Spinal cord (tissue), 10 donors: Measurements from ENCODE around the gene HDAC8. TPM values are rescaled to one million over a fixed set of nuclear protein-coding genes. Genes with fewer than 3 reads are reported as not detected.
A peak's percentile ranks its signal among the peaks of the same experiment; 100 is the strongest.
"Not testable (repeated sequence)": the region's sequence is repeated elsewhere in the genome, so short reads cannot be mapped to it uniquely, and the experiment has no call there.

Experiments
- DNase-seq, 6 donors: peaks; one replicate each; pipeline versions ENCODE4 v3.0.0 to v3.0.0-alpha.2; 2013 to 2015; ENCODE audit warnings: low spot score in 6 of 6, low read depth in 4 of 6
- H3K27ac ChIP-seq: one replicate; pipeline ENCODE4 v1.5.1; 2013; ENCODE audit warnings: low read depth, low read length, control low read depth
- H3K27me3 ChIP-seq: one replicate; pipeline ENCODE4 v1.6.1; 2013; ENCODE audit warnings: low read length; ENCODE audit not compliant: control insufficient read depth, insufficient read depth
- H3K36me3 ChIP-seq: one replicate; pipeline ENCODE4 v1.6.1; 2013; ENCODE audit warnings: low read length; ENCODE audit not compliant: control insufficient read depth, insufficient read depth
- H3K4me1 ChIP-seq: one replicate; pipeline ENCODE4 v1.6.1; 2013; ENCODE audit warnings: low read length; ENCODE audit not compliant: control insufficient read depth, insufficient read depth
- H3K4me3 ChIP-seq: one replicate; pipeline ENCODE4 v1.5.1; 2013; ENCODE audit warnings: low read depth, low read length, control low read depth
- H3K9me3 ChIP-seq: one replicate; pipeline ENCODE4 v1.6.1; 2013; ENCODE audit warnings: low read length; ENCODE audit not compliant: control insufficient read depth, insufficient read depth
- WGBS: methylation state at CpG from one replicate; pipeline ENCODE4 v1.1.5; 2013; ENCODE audit warnings: missing lambda C conversion rate; ENCODE audit not compliant: insufficient coverage; 5-methylcytosine and 5-hydroxymethylcytosine counted together
- long read RNA-seq, 4 donors: transcript quantifications; one replicate each; lab custom pipeline, GENCODE V29; 2026
- polyA plus RNA-seq, 2 donors: library from polyadenylated mRNA; unstranded; fragments of 120-200 nt; gene quantifications; one replicate each; pipeline ENCODE4 v1.2.1, GENCODE V29; 2013; ENCODE audit not compliant: insufficient read length in 2 of 2
- total RNA-seq, 2 donors: library from RNA; depleted of rRNA in 1 of 2; stranded (reverse); fragments of 120-200 nt in 1 of 2; fragments of >200 nt in 1 of 2; gene quantifications; one replicate each; pipeline versions ENCODE4 v1.2.3 to v1.2.4, GENCODE V29; 2013 to 2014
- donor health status: healthy.

The HDAC8 gene
- total RNA-seq = 10 to 100 TPM; 34.2 to 37.0 TPM
- polyA plus RNA-seq = 10 to 100 TPM; 30.6 to 35.7 TPM
- long read RNA-seq, donor 1, partial matches to known transcripts = 0 of 5 reads
- long read RNA-seq, donor 1, other reads (novel, unspliced or antisense) = 0 of 5 reads
- long read RNA-seq, donor 2, partial matches to known transcripts = 0 of 6 reads
- long read RNA-seq, donor 2, other reads (novel, unspliced or antisense) = 0 of 6 reads
- long read RNA-seq, donor 3, partial matches to known transcripts = 0 of 1 reads
- long read RNA-seq, donor 3, other reads (novel, unspliced or antisense) = 0 of 1 reads
- long read RNA-seq, donor 4, partial matches to known transcripts = 9 of 17 reads
- long read RNA-seq, donor 4, other reads (novel, unspliced or antisense) = 0 of 17 reads

- Histone ChIP-seq H3K4me1 (no peaks in the 10 kb centered on the region), H3K9me3 (no peaks in the 10 kb centered on the region), H3K27ac (peak within 1 kb of the TSS; percentile 43), H3K4me3 (peak within 1 kb of the TSS; percentile 44), H3K27me3 (peaks cover 3% of the 10 kb centered on the region), H3K36me3 (no peaks in the 10 kb centered on the region)
- peak; percentile 56 to 95 (median 74) for DNase-seq
- WGBS = 24% methylated on average over 29 of the region's 36 CpGs
These were observed at the start of gene HDAC8 for GRCh38 chrX:72572248-72573157. Gene HDAC8, minus strand, starts transcription at chrX:72572843. Its CDS starts 82 bp downstream, at chrX:72572761.

DNA sequence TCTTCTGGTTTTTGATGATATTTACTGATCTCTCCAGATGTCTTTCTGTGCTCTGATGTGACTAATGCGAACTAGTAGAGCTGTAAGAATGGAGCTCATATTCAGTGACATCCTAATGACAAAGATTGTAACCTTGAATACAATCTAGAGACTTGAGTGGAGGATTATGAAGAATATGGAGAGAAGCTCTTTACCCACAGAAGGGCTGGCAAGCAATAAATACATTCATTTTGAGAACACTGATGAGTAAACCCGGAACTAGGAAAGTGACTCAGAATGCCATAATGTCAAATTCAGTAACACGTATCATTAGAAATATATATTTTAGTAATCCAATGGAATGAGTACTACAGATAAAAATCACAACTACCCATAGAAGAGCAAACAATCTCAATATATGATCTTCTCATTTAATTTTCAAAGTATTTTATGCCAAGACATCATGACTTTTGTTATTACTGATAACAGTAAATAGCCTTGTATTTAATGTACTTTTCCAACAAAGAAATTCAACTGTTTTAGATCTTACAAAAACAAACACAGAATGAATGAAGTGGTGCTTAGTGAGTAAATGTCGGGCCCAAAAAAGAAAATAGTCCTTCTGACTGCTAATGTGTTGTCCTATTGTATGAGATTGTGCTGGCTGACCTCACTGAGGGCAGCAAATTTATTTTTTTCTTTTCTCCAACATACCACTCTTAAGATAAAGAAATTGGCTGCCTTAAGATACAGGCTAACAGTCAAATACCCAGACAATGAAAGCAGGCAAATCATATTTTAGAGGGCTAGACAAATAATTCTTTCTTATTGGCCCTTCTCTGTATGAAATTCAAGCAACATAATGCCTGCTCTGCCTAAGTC is 49.2 kb upstream of the HDAC8 start:
- H3K4me1 ChIP-seq = no peaks in the 10 kb centered on the region
- peaks cover 2% of the 10 kb centered on the region for H3K27me3 ChIP-seq
- H3K27ac ChIP-seq = no peak overlapping the region
- H3K4me3 ChIP-seq = no peak overlapping the region
- H3K9me3 ChIP-seq = no peaks in the 10 kb centered on the region
- DNase-seq = no peak
- WGBS = no CpG with 5 or more reads among the region's 4 CpGs
- no peaks in the 10 kb centered on the region for H3K36me3 ChIP-seq

- no peaks in the 10 kb centered on the region for H3K36me3 ChIP-seq
- no peak overlapping the region for H3K4me3 ChIP-seq
- peaks cover 2% of the 10 kb centered on the region for H3K27me3 ChIP-seq
- no CpG with 5 or more reads among the region's 1 CpG for WGBS
- no peaks in the 10 kb centered on the region for H3K4me1 ChIP-seq
- DNase-seq = no peak
- no peak overlapping the region for H3K27ac ChIP-seq
- no peaks in the 10 kb centered on the region for H3K9me3 ChIP-seq
These were observed 48.5 kb upstream of the HDAC8 start for GRCh38 chrX:72621163-72621562.

GRCh38 chrX:72620550-72621145 is 48.0 kb upstream of the HDAC8 start:
- H3K4me3 ChIP-seq = no peak overlapping the region
- no peaks in the 10 kb centered on the region for H3K36me3 ChIP-seq
- H3K9me3 ChIP-seq = no peaks in the 10 kb centered on the region
- H3K4me1 ChIP-seq = no peaks in the 10 kb centered on the region
- 75% methylated on average over 5 of the region's 9 CpGs for WGBS
- H3K27ac ChIP-seq = no peak overlapping the region
- no peak for DNase-seq
- peaks cover 2% of the 10 kb centered on the region for H3K27me3 ChIP-seq

DNA sequence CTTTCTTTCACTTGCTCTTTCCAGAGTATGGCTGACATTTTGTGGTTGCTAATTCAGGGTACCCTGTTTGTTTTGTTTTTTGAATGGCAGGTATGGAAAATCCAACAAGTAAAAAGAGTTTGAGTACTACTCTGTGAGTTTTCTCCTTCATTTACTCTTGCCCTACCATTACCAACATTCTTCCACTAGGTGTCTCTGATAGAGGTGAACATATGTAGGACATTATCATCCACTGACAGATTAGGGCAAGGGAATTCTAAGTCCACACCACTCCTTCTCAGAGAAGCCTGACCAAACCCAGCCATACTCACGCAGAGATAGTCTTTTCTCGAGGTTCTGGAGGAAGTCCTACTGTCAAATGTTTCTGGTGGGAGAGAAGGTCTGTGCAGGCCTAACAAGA is 36.7 kb upstream of the HDAC8 start:
- no peaks in the 10 kb centered on the region for H3K4me1 ChIP-seq
- WGBS = no CpG with 5 or more reads among the region's 2 CpGs
- no peak overlapping the region for H3K27ac ChIP-seq
- no peaks in the 10 kb centered on the region for H3K9me3 ChIP-seq
- peaks cover 6% of the 10 kb centered on the region for H3K27me3 ChIP-seq
- no peak for DNase-seq
- H3K36me3 ChIP-seq = no peaks in the 10 kb centered on the region
- no peak overlapping the region for H3K4me3 ChIP-seq

- H3K36me3 ChIP-seq = no peaks in the 10 kb centered on the region
- no peaks in the 10 kb centered on the region for H3K9me3 ChIP-seq
- H3K4me3 ChIP-seq = no peak overlapping the region
- no peak for DNase-seq
- peaks cover 10% of the 10 kb centered on the region for H3K27me3 ChIP-seq
- no CpG with 5 or more reads among the region's 3 CpGs for WGBS
- no peak overlapping the region for H3K27ac ChIP-seq
- no peaks in the 10 kb centered on the region for H3K4me1 ChIP-seq
These were observed 32.1 kb upstream of the HDAC8 start for GRCh38 chrX:72604705-72605104.

DNA sequence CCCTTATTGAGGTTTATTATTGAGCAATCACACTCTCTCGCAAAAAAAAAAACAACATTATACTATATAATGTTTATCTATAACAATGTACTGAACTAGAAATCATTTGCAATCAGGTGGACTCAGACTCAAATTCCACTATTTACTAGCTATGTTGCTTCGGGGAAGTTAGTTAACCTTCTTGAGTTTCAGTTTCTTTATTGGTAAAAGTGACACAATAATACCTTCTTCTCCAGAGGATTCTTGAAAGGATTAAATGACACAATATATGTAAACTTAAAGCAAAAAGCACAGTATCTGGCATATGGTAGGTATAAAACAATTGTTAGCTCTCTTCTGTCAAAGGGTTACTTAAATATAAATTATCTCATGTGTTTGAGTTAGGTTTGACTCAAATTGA is 31.5 kb upstream of the HDAC8 start:
- H3K27ac ChIP-seq = no peak overlapping the region
- WGBS = no CpG with 5 or more reads among the region's 2 CpGs
- no peaks in the 10 kb centered on the region for H3K36me3 ChIP-seq
- no peak for DNase-seq
- H3K4me3 ChIP-seq = no peak overlapping the region
- H3K27me3 ChIP-seq = peaks cover 8% of the 10 kb centered on the region
- H3K4me1 ChIP-seq = no peaks in the 10 kb centered on the region
- no peaks in the 10 kb centered on the region for H3K9me3 ChIP-seq

DNA sequence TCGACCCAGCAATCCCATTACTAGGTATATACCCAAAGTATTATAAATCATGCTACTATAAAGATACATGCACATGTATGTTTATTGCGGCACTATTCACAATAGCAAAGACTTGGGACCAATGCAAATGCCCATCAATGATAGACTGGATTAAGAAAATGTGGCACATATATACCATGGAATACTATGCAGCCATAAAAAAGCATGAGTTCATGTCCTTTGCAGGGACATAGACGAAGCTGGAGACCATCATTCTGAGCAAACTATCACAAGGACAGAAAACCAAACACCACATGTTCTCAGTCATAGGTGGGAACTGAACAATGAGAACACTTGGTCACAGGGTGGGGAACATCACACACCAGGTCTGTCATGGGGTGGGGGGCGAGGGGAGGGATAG is 18.4 kb upstream of the HDAC8 start:
- no CpG with 5 or more reads among the region's 4 CpGs for WGBS

DNA sequence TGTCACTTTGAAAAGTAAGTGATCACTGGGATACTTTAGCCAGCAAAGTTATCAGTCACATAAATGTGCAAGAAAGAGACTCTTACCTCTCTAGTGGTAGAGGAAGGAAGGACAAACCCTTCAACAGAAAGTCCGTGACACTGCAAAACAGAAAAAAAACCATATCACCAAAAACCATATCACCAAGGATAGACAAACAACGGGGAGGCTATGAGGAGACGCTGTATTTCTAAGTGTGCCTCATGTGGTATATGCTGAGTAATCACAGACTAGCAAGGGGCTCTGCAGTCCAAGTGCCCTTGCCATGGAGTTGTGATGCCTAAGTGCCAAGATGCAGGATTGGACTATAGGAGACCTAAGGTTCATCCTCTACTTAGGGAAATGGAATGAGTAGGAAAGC is 11.5 kb upstream of the HDAC8 start:
- DNase-seq = no peak
- Histone ChIP-seq H3K4me1 (no peaks in the 10 kb centered on the region), H3K36me3 (no peaks in the 10 kb centered on the region), H3K27ac (no peak overlapping the region), H3K4me3 (no peak overlapping the region), H3K27me3 (no peaks in the 10 kb centered on the region), H3K9me3 (peaks cover 4% of the 10 kb centered on the region)
- no CpG with 5 or more reads among the region's 3 CpGs for WGBS

More for the DNA sequence above, 18.4 kb upstream of the HDAC8 start:
- H3K9me3 ChIP-seq, H3K36me3 ChIP-seq, H3K4me1 ChIP-seq, H3K4me3 ChIP-seq, H3K27ac ChIP-seq, DNase-seq, H3K27me3 ChIP-seq: not testable (repeated sequence)
